ENCODE data around the gene AP2S1. TPM values are rescaled to one million over a fixed set of nuclear protein-coding genes. Genes with fewer than 3 reads are reported as not detected.

Gene AP2S1
- polyA plus RNA-seq, 1 donor (not counting 4 experiments of a cell fraction or from before 2014, with no cell fraction given), result 183 TPM

DNA sequence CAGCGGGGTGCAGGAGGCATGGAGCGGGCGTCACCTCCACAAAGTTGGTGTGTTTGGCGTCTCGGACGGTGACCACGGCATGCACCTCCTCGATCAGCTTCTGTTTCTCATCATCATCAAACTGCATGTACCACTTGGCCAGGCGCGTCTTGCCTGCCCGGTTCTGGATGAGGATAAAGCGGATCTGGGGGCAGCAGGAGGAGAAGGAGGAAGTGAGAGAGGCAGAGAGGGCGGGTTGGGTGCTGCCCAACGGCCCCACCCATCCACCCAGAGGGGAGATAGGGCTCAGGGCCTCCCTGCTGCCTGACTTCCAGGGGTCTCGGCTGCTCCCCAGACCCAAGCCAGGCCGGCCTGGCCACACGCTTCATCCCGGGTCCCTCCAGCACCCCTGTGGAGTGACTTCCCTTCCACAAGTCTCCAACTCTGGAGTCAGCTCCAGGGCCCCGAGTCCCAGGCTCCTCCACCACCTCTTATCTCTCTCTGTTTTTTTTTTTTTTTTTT lies 4.6 kb downstream of the AP2S1 start:
- Histone ChIP-seq H3K9me1 (ENCODE audit: control insufficient read depth, extremely low read depth, insufficient read depth, low read length) (no peaks in the 10 kb centered on the region), H3K4me2 (ENCODE audit: control insufficient read depth, extremely low read depth, insufficient read depth, low read depth, low read length) (no peak overlapping the region), H3K27ac (ENCODE audit: control insufficient read depth, insufficient read depth, low read length) (no peak overlapping the region), H4K20me1 (ENCODE audit: control insufficient read depth, extremely low read depth, insufficient read depth, low read length) (peaks cover 5% of the 10 kb centered on the region), H3K4me3 (ENCODE audit: control insufficient read depth in 2 of 3, extremely low read depth in 1 of 3, insufficient read depth in 2 of 3, low read depth in 1 of 3, low read length in 3 of 3) (no peak overlapping the region), H3K79me2 (ENCODE audit: control insufficient read depth, insufficient read depth, low read length) (peaks cover 48% of the 10 kb centered on the region), H3K9ac (ENCODE audit: control insufficient read depth, extremely low read depth, insufficient read depth, low read length) (no peak overlapping the region), H3K27me3 (ENCODE audit: control insufficient read depth, extremely low read depth, insufficient read depth, low read length) (no peaks in the 10 kb centered on the region), H3K4me1 (ENCODE audit: control insufficient read depth, extremely low read depth, insufficient read depth, low read length) (peaks cover 16% of the 10 kb centered on the region), H3K9me3 (ENCODE audit: control insufficient read depth, low read depth, low read length) (no peaks in the 10 kb centered on the region), H3K36me3 (ENCODE audit: control insufficient read depth in 2 of 2, extremely low read depth in 1 of 2, insufficient read depth in 2 of 2, low read length in 2 of 2) (peaks cover 12 to 30% of the 10 kb centered on the region in 2 experiments), H2AFZ (ENCODE audit: control insufficient read depth, low read length) (no peak overlapping the region)
- TF ChIP-seq, protein P1, sequence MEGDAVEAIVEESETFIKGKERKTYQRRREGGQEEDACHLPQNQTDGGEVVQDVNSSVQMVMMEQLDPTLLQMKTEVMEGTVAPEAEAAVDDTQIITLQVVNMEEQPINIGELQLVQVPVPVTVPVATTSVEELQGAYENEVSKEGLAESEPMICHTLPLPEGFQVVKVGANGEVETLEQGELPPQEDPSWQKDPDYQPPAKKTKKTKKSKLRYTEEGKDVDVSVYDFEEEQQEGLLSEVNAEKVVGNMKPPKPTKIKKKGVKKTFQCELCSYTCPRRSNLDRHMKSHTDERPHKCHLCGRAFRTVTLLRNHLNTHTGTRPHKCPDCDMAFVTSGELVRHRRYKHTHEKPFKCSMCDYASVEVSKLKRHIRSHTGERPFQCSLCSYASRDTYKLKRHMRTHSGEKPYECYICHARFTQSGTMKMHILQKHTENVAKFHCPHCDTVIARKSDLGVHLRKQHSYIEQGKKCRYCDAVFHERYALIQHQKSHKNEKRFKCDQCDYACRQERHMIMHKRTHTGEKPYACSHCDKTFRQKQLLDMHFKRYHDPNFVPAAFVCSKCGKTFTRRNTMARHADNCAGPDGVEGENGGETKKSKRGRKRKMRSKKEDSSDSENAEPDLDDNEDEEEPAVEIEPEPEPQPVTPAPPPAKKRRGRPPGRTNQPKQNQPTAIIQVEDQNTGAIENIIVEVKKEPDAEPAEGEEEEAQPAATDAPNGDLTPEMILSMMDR (optimal IDR thresholded peaks at IDR 0.05 in 1 of 3, IDR thresholded peaks at IDR 0.05 in 1 of 3, conservative IDR thresholded peaks at IDR 0.05 in 1 of 3; ENCODE audit: extremely low read depth in 1 of 3, insufficient read depth in 2 of 3, low read length in 3 of 3), result no peak
- no peak for TF ChIP-seq EZH2 (IDR thresholded peaks at IDR 0.05; ENCODE audit: low read length)
- no peak for DNase-seq (ENCODE audit: low read depth, low spot score)
- no peak for FAIRE-seq
- dilution Hi-C loops (cut with MboI; ENCODE audit: extremely low pct_ligation_motif_present, low sequenced_read_pairs), result no loop called here

DNA sequence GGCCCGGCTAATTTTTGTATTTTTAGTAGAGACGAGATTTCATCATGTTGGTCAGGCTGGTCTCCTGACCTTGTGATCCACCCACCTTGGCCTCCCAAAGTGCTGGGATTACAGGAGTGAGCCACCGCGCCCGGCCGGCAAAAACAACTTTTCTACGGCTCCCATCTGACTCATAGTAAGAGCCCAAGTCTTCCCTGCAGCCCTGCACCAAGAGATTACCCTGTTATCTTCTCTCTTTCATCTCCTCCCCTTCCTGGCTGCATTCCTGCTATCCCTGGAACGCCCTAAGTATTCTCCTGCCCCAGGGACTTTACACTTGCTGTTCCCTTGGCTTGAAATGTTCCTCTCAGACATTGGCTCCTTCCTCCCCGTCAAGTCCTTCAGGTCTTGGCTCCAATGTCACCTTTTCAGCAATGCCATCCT lies 6.6 kb downstream of the AP2S1 start:
- DNase-seq (ENCODE audit: low read depth, low spot score) (no peak), FAIRE-seq (peak; percentile 86)
- Histone ChIP-seq H3K4me1 (ENCODE audit: control insufficient read depth, extremely low read depth, insufficient read depth, low read length) (peaks cover 25% of the 10 kb centered on the region), H3K9ac (ENCODE audit: control insufficient read depth, extremely low read depth, insufficient read depth, low read length) (no peak overlapping the region), H3K27me3 (ENCODE audit: control insufficient read depth, extremely low read depth, insufficient read depth, low read length) (no peaks in the 10 kb centered on the region), H3K27ac (ENCODE audit: control insufficient read depth, insufficient read depth, low read length) (no peak overlapping the region), H3K9me3 (ENCODE audit: control insufficient read depth, low read depth, low read length) (no peaks in the 10 kb centered on the region), H3K36me3 (ENCODE audit: control insufficient read depth in 2 of 2, extremely low read depth in 1 of 2, insufficient read depth in 2 of 2, low read length in 2 of 2) (peaks cover 13 to 33% of the 10 kb centered on the region in 2 experiments), H2AFZ (ENCODE audit: control insufficient read depth, low read length) (no peak overlapping the region), H3K4me2 (ENCODE audit: control insufficient read depth, extremely low read depth, insufficient read depth, low read depth, low read length) (no peak overlapping the region), H4K20me1 (ENCODE audit: control insufficient read depth, extremely low read depth, insufficient read depth, low read length) (peaks cover 5% of the 10 kb centered on the region), H3K79me2 (ENCODE audit: control insufficient read depth, insufficient read depth, low read length) (peaks cover 38% of the 10 kb centered on the region), H3K4me3 (ENCODE audit: control insufficient read depth in 2 of 3, extremely low read depth in 1 of 3, insufficient read depth in 2 of 3, low read depth in 1 of 3, low read length in 3 of 3) (no peak overlapping the region), H3K9me1 (ENCODE audit: control insufficient read depth, extremely low read depth, insufficient read depth, low read length) (no peaks in the 10 kb centered on the region)
- TF ChIP-seq, protein P1 (optimal IDR thresholded peaks at IDR 0.05 in 1 of 3, IDR thresholded peaks at IDR 0.05 in 1 of 3, conservative IDR thresholded peaks at IDR 0.05 in 1 of 3; ENCODE audit: extremely low read depth in 1 of 3, insufficient read depth in 2 of 3, low read length in 3 of 3), result no peak
- TF ChIP-seq EZH2 (IDR thresholded peaks at IDR 0.05; ENCODE audit: low read length), result no peak
- dilution Hi-C loops (cut with MboI; ENCODE audit: extremely low pct_ligation_motif_present, low sequenced_read_pairs), result no loop called here

Data from keratinocyte (primary cell).